Activated CD8-positive, alpha-beta memory T cell treated with anti-CD3 and anti-CD28 coated beads for 4 hours (primary cell): ENCODE data around the gene MARCHF10.

ENCODE experiments used
- DNase-seq, 2 donors: peaks; one replicate each; pipeline ENCODE4 v3.0.0-alpha.2; 2020; ENCODE audit warnings: low read depth in 2 of 2

The MARCHF10 gene

DNA sequence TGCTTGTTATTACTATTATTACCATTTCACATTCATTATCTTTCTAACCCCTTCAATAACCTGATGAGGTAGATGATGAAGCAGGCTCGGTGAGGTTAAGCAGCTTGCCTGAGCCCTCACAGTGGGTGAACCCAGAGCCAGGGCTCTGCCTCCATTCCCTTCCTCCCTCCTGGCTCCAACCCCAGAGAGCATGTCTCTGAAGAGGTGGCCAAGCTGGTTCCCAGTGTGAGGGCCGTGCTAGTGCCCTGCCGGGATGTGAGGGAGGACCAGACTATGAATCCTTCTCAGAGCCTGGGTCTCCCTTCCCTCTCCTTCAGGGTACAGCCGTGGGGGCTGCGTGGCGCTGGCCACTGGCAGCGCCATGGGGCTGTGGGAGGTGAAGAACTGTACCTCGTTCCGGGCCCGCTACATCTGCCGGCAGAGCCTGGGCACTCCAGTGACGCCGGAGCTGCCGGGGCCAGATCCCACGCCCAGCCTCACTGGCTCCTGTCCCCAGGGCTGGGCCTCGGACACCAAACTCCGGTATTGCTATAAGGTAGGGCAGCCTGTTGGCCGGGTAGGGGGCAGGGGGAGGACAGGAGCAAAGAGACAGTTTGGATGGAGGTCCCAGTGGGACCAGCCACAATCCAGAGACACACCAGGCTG, 131.0 kb downstream of the MARCHF10 start:
- no peak for DNase-seq

DNA sequence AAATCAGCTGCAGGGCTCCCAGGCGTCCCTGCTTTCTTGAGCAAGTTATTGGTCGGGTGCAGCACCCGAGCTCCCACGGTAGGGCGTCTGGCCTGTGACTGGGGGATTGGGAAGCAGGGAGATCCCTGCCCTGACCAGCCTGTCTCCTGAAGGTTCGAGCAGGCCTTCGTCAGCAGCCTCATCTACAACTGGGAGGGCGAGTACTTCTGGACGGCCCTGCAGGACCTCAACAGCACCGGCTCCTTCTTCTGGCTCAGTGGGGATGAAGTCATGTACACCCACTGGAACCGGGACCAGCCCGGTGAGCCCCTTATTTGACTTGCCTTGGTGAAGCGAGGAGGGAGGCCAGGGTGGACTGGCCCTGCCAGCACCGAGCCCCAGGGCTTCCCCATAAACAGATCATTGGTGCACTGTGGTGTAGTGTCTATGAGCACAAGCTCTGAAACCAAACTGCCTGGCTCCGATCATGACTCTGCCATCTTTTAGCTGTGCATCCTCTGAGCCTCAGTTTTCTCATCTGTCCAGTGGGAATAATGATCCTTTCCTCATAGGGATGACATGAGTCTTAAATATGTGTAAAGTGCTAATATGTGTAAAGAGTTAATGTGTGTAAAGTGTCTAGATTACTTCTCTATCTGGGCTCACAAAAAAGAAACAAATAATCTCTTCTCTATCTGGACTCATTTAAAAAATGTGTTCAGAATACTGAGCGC, 131.7 kb downstream of the MARCHF10 start:
- no peak for DNase-seq

DNA sequence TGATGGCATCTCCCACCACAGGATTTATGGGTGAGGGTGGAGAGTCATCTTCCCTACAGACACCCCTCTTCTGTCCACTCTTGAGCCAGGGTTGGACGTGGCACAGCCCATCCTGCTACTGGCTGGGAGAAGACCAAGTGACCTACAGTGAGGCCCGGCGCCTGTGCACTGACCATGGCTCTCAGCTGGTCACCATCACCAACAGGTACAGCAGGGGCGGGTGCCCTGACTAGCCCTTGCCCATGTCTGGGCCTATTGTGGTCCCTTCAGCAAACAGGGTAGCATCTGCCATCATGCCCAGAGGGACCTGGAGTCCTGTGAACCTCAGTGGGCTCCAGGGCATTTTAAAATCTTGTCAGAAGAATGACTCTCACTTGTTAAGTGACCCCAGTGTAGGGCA, 132.4 kb downstream of the MARCHF10 start:
- no peak for DNase-seq

DNA sequence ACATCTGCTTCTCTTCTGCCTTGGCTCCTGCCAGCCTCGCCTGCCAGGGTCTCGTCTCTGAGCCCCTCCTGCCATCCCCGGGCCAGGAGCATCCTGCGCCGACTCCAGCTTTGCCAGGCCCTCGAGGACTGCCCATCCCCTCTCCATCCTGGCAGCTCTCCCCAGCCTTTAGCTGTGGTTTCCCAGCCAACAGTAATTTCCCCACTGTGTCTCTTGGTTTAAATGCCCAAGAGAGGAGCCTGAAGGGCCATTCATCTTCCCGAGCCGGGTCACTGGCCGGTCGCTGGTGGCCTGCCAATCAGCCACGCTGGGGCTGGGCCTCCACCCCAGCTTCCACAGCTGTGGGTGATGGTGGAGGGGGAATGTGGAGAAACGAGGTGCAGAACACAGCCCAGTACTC, 132.9 kb downstream of the MARCHF10 start:
- DNase-seq: no peak

DNA sequence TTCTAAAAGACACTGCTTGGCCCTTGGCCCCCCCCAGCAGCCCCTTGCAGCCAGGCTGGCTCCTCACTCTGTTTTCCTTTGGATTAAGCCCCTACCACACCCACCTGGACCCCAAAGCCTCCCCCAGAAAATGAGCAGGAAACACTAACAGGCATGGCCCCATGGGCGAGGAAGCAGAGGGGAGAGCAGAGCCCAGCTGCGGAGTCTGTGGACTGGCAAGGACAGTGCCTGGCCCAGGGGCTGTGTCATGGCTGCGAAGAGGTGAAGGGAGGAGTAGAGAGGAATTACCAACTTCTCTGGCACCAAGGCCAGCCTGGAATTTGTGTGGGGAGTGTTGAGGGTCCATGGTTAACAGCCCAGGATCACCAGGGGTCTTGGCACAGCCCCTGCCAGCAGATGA, 133.3 kb downstream of the MARCHF10 start:
- DNase-seq: no peak

DNA sequence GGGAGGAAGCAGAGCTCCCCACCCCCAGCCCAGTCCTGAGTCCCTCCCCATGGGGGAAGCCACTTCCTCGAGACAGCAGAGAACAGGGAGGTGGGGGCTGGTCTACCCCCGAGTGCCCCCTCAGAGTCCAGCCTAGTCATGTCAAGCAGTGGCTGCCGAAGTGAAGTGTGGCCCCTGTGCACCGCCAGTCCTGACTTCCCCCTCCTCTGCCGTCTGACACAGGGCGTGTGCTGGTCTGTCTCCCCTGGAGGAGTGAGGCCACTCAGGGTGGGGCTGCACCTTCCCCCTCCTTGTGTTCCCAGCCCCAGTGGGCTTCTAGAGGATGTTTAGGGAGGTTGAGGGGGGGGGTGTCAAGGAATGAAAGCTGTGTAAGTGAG, 133.8 kb downstream of the MARCHF10 start:
- no peak for DNase-seq

DNA sequence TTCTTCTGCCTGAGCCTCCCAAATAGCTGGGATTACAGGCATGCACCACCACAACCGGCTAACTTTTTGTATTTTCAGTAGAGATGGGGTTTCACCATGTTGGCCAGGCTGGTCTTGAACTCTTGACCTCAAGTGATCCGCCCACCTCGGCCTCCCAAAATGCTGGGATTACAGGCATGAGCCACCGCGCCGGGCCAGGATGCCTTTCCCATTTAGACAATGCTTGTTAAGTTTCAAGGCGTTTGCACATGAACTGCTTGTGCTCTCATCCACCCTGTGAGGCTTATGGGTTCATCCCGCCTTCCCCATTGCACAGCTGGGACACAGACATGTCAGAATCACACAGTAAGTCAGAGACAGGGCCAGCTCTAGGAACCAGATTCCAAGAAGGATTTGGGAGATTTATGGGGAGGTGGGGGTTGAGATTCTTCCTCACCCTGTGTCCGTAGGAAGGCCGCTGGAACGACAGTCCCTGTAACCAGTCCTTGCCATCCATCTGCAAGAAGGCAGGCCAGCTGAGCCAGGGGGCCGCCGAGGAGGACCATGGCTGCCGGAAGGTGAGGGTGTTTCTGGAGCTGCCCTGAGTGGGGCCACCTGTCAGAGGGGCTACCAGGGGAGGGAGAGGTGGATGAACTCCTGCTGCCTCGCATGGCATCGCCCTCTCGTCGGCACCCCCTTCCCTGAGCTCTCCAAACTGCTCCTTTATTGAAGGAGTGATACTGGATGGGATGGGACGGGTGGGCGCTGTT, 134.3 kb downstream of the MARCHF10 start:
- DNase-seq: no peak

DNA sequence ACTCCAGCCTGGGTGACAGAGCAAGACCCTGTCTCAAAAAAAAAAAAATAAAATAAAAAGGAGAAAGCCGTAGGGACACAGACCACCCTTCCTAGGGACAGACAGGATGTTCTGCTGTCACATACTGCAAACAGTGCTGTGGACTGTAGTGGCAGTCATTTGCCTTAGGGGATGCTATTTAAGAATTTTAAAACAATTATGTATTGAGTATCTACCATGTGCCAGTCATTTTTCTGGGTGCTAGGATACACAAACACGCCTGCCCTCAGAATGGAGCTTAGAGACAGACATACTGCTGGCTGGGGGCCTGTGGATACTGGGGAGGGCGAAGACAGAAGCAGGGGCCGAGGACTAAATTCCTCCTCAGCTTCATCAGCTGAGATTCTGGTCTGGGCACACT, 135.2 kb downstream of the MARCHF10 start:
- no peak for DNase-seq

DNA sequence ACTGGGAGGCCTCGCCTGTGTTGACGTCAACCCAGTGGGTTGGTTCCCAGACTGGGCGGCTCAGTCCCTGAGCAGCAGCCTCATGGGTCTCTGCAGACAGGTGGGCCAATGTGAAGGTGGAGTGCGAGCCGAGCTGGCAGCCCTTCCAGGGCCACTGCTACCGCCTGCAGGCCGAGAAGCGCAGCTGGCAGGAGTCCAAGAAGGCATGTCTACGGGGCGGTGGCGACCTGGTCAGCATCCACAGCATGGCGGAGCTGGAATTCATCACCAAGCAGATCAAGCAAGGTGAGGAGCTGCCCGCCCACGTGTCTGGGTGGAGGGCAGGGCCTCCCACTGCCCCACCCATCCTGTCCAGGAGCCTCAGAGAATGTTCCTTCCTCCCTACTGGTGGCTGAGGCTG, 136.6 kb downstream of the MARCHF10 start:
- no peak for DNase-seq

DNA sequence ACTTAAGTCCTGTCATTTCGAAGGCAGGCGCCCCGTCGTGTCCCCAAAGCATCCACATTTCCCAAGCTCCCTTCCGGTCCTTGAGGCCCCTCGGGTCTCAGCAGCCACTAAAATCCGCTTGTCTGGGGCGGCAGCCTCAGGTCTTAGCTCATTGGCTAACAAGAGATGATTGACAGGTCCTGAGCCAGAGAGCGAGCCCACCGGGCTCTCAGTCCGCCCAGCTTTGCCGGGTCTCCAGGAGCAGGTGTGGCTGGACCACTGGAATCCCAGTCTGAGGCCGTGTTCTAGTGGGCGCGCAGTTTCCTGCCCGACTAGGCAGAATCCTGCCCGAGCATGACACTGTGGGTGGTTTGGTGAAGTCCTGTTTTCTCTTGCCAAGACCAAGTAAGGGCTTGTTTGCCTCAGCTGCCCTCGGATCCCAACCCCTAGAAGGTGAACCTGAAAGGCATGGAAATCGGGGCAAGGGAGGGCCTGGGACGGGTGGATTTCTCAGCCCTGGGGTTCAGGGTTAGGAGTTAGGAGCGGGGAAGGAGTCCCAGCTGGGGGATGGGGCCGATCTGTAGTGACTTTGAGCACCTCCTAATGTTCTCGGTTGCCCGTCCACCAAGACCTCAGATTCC, 137.8 kb downstream of the MARCHF10 start:
- no peak for DNase-seq

DNA sequence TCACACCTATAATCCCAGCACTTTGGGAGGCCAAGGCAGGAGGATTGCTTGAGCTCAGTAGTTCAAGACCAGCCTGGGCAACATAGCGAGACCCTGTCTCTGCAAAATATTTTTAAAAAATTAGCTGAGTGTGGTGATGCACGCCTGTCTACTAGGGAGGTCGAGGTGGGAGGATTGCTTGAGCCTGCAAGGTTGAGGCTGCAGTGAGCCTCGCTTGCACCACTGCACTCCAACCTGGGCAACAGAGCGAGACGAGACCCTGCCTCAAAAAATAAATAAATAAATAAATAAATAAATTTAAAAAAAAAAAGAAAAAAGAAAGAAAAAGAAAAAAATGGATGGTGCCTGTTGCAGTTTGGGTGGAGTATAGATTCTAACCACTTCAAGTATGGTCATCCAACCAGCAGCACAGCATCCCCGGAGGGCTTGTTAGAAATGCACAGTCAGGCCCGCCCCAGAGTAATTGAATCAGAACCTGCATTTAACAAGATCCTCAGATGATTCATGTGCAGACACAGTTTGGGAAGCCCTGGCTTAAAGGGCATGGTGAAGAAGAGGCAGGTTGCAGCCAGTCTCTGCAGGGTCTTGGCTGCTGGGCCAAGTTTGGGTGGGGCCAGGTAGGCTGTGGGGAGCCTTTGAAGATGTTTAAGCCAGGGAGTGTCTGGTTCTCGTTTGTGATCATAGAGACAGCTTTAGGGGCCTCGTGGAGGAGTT, 139.9 kb downstream of the MARCHF10 start:
- DNase-seq: no peak

DNA sequence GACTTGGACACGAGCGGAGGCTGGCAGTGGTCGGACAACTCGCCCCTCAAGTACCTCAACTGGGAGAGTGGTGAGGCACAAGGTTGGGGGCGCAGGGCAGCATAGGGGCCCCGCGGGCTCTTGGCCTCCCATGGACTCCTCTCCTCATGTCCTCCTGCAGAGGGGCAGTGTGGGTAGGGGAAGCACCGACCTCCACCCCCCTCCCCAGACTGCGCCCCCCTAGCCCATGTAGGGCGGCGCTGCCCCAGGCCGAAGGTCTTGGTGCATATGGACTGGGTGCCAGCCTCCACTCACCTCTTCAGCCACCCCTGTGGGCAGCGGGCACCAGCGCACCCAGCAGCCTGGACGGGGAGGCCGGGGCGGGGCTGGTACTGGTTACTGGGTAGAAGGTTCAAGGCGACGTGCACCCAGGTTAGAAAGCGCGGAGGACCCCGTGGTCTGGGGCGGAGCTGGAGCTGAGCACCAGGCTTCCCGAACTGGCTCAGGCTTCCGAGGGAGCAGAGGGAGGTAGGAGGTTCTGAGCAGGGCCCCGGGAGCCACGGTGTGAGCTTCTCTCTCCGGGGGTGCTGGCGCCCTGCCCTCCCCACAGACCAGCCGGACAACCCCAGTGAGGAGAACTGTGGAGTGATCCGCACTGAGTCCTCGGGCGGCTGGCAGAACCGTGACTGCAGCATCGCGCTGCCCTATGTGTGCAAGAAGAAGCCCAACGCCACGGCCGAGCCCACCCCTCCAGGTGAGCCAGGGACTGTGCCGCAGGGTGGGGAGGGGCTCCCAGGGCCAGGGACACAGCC, 141.1 kb downstream of the MARCHF10 start:
- no peak for DNase-seq

DNA sequence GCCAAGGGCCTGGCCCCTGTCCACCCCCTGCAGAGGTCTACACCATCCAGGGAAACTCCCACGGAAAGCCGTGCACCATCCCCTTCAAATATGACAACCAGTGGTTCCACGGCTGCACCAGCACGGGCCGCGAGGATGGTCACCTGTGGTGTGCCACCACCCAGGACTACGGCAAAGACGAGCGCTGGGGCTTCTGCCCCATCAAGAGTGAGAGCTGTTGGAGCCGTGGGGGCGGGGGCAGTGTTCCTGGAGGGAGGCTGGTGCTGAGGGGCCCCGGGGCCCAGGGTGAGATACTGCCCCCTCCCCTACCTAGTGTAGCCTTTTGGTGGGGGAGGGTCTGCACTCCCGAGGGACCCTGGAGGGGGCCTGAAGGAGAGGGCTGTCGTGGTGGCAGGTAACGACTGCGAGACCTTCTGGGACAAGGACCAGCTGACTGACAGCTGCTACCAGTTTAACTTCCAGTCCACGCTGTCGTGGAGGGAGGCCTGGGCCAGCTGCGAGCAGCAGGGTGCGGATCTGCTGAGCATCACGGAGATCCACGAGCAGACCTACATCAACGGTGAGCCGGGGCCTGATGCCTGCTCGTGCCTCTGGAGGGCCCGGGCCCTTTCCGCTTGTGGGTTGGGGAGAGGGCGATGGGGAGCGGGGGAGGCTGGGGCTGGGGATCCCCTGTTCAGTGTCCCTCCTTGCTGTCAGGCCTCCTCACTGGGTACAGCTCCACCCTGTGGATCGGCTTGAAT, 141.9 kb downstream of the MARCHF10 start:
- DNase-seq: no peak

DNA sequence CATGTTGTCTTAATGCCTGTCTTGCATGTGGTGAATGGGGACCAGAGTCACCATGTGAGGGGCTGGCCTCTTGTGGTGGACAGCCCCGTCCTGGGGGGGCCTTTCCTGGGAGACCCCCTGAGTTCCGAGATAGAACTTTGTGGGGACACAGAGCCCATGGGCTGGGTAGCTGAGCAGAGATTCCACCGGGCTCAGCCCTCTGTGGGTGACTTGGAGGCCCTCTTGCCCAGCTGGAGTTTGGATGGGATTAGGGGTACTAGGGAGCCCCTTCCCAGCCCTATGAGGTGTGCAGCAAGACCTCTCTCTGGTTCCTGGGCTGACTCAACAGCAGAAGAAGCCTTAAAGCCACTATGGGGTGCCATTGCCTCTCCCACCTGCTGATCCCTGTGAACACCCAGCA, 142.5 kb downstream of the MARCHF10 start:
- no peak for DNase-seq

DNA sequence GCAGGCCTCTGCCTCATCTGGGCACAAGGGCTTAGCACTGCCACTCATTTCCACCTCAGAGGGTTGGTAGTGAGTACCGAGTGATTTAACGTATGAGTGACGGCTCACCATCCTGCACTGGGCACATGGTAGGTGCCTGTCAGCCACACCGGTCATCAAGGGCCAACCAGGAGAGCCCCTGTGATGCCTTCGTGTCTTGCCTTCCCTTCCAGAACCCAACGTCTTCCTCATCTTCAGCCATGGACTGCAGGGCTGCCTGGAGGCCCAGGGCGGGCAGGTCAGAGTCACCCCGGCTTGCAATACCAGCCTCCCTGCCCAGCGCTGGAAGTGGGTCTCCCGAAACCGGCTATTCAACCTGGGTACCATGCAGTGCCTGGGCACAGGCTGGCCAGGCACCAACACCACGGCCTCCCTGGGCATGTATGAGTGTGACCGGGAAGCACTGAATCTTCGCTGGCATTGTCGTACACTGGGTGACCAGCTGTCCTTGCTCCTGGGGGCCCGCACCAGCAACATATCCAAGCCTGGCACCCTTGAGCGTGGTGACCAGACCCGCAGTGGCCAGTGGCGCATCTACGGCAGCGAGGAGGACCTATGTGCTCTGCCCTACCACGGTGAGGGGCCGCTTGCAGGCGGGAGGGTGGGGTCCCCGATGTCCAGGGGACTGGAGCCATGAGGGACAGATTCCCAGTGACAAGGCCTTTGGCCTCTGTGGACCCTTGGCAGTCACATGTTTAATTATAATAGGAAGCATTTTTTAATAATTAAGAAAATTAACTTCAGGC, 143.6 kb downstream of the MARCHF10 start:
- no peak for DNase-seq

DNA sequence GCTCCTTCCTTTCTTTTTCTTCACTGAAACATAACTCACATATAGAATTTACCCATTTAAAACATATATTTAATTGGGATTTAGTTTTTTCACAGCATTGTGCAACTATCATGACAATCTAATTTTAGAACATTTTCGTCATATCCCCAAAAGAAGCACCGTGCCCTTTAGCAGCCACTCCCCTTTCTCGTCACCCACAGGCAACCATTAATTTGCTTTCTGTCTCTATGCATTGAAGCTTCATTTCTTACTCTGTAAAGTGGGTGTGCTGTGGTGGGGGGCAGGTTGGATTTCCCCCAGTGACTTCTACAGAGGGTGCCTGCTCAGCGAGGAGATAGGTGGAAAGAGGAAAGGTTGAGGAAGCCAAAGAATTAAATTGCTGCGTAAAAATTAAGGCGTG, 144.8 kb downstream of the MARCHF10 start:
- DNase-seq: no peak

DNA sequence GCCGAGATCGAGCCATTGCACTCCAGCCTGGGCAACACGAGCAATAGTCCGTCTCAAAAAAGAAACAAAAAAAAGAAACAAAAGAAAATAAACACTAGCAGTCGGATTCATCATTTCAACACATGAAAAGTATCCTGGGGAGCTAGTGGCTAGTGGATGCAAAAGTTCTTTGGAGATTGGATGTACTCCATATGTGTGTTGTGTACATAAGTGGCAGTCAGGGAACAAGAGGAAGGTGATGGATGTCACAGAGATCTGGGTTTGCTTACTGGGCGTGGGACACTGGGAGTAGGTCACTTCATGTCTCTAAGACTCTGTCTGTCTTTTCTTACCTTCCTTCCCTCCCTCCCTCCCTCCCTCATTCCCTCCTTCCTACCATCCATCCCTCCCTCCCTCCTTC, 145.3 kb downstream of the MARCHF10 start:
- DNase-seq: no peak

DNA sequence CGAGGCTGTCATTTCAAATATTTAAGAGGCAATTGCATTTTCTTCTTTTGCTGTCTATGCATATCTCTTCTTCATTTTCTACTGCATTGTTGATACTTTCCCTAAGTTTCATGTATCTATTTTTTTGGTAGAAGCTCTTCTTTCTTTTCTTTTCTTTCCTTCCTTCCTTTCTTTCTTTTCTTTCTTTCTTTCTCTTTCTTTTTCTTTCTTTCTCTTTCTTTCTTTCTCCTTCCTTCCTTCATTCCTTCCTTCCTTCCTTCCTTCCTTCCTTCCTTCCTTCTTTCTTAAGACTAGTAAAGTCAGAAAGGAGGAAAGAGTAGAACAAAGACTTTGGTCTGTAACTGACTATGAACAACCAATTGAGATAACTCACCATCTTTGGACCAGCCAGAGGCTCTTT, 146.8 kb downstream of the MARCHF10 start:
- DNase-seq: no peak

DNA sequence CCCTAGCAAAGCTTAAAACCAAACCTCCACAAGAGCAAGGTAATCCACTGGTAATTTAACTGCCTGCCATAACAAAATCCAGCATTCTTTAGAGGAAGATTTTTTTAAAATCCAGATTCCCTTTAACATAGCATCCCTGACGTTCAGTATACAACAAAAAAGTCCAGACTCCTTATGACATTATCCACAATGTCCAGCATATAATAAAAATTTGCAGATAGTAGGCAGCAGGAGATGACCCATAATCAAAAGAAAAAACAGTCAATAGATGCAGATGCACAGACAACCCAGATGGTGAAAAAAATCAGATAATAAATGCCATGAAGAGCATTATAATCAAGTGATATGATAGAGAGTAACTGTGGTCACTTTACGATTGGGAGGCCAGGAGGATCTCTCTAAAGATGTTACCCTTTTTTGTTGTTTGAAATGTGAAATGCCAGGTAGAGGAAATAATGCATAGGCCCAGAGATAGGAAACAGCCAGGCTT, 147.4 kb downstream of the MARCHF10 start:
- DNase-seq: no peak
